ENCODE data around the gene ANKS3.
A peak's percentile ranks its signal among the peaks of the same experiment; 100 is the strongest.

Gene ANKS3

GRCh38 chr16:4666537-4667202, 67.4 kb downstream of the ANKS3 start:
- DNase-seq (ENCODE audit: low read depth): no peak

- peak; percentile 31 for DNase-seq (ENCODE audit: low read depth)
Measured at GRCh38 chr16:4664538-4665418, 69.3 kb downstream of the ANKS3 start.

GRCh38 chr16:4663777-4664465, 70.2 kb downstream of the ANKS3 start:
- no peak for DNase-seq (ENCODE audit: low read depth)

- no peak for DNase-seq (ENCODE audit: low read depth)
Measured at GRCh38 chr16:4663465-4663776, 70.7 kb downstream of the ANKS3 start.

GRCh38 chr16:4661661-4662060, 72.4 kb downstream of the ANKS3 start:
- DNase-seq (ENCODE audit: low read depth): no peak

- DNase-seq (ENCODE audit: low read depth): peak; percentile 70
Measured at GRCh38 chr16:4660454-4661007, 73.5 kb downstream of the ANKS3 start.

- DNase-seq (ENCODE audit: low read depth): no peak
Measured at GRCh38 chr16:4659363-4660353, 74.4 kb downstream of the ANKS3 start.

- DNase-seq (ENCODE audit: low read depth): no peak
Measured at GRCh38 chr16:4656695-4657686, 77.1 kb downstream of the ANKS3 start.

GRCh38 chr16:4656221-4656620, 77.8 kb downstream of the ANKS3 start:
- DNase-seq (ENCODE audit: low read depth): no peak

- no peak for DNase-seq (ENCODE audit: low read depth)
Measured at GRCh38 chr16:4655801-4656200, 78.3 kb downstream of the ANKS3 start.

- DNase-seq (ENCODE audit: low read depth): no peak
Measured at GRCh38 chr16:4654964-4655590, 79.0 kb downstream of the ANKS3 start.

GRCh38 chr16:4654011-4654963, 79.8 kb downstream of the ANKS3 start:
- no peak for DNase-seq (ENCODE audit: low read depth)

- no peak for DNase-seq (ENCODE audit: low read depth)
Measured at GRCh38 chr16:4652561-4652960, 81.5 kb downstream of the ANKS3 start.

- no peak for DNase-seq (ENCODE audit: low read depth)
Measured at GRCh38 chr16:4651827-4652226, 82.2 kb downstream of the ANKS3 start.

- DNase-seq (ENCODE audit: low read depth): peak; percentile 58
Measured at GRCh38 chr16:4650443-4651074, 83.5 kb downstream of the ANKS3 start.

GRCh38 chr16:4649744-4650442, 84.2 kb downstream of the ANKS3 start:
- no peak for DNase-seq (ENCODE audit: low read depth)

GRCh38 chr16:4648917-4649316, 85.2 kb downstream of the ANKS3 start:
- DNase-seq (ENCODE audit: low read depth): no peak

GRCh38 chr16:4647644-4647980, 86.5 kb downstream of the ANKS3 start:
- no peak for DNase-seq (ENCODE audit: low read depth)

All from stimulated activated CD4-positive, alpha-beta T cell treated with anti-CD3 and anti-CD28 coated beads, Interleukin-2, amount 100 ng/mL, for 4 hours (primary cell).